ENCODE results near the gene NEURL2. TPM values are rescaled to one million over a fixed set of nuclear protein-coding genes. Genes with fewer than 3 reads are reported as not detected.
"Not testable (repeated sequence)": the region's sequence is repeated elsewhere in the genome, so short reads cannot be mapped to it uniquely, and the experiment has no call there.

NEURL2 gene
- total RNA-seq, 4 donors from 2014 or later: 6.5 to 12.9 (median 9.5) TPM

GRCh38 chr20:45902199-45902701 is 11.2 kb upstream of the NEURL2 start:
- H3K4me3 ChIP-seq (ENCODE audit: low read depth, poor library complexity, severe bottlenecking): no peak overlapping the region
- TF ChIP-seq POLR2A (IDR thresholded peaks at IDR 0.05) (no peak), CTCF (IDR thresholded peaks at IDR 0.05) (no peak)
- WGBS, 2 donors: 90 to 95% methylated on average over 14 of the region's 14 CpGs
- intact Hi-C loops (cut with DNase I; ENCODE audit: low total_unique reads): no loop called here
- DNase-seq (ENCODE audit: low spot score in 2 of 2): no peak

GRCh38 chr20:45901332-45901731 is 10.3 kb upstream of the NEURL2 start:
- H3K4me3 ChIP-seq (ENCODE audit: low read depth, poor library complexity, severe bottlenecking); DNase-seq (ENCODE audit: low spot score in 2 of 2); intact Hi-C loops (cut with DNase I; ENCODE audit: low total_unique reads): not testable (repeated sequence)
- WGBS, 2 donors: 84 to 94% methylated on average over 6 of the region's 6 CpGs

- TF ChIP-seq POLR2A (IDR thresholded peaks at IDR 0.05): no peak
- TF ChIP-seq CTCF (IDR thresholded peaks at IDR 0.05): no peak
- 77 to 86% methylated on average over 13 of the region's 13 CpGs for WGBS, 2 donors
- intact Hi-C loops (cut with DNase I; ENCODE audit: low total_unique reads): no loop called here
Observed at GRCh38 chr20:45899046-45899835, 8.2 kb upstream of the NEURL2 start.

GRCh38 chr20:45898285-45898684 is 7.3 kb upstream of the NEURL2 start:
- no peak for TF ChIP-seq POLR2A (IDR thresholded peaks at IDR 0.05)
- no peak for TF ChIP-seq CTCF (IDR thresholded peaks at IDR 0.05)
- no peak for DNase-seq (ENCODE audit: low spot score in 2 of 2)
- intact Hi-C loops (cut with DNase I; ENCODE audit: low total_unique reads): no loop called here
- no peak overlapping the region for H3K4me3 ChIP-seq (ENCODE audit: low read depth, poor library complexity, severe bottlenecking)
- 86 to 88% methylated on average over 12 of the region's 12 CpGs for WGBS, 2 donors

More at GRCh38 chr20:45899046-45899835, 8.2 kb upstream of the NEURL2 start:
- DNase-seq (ENCODE audit: low spot score in 2 of 2): no peak
- no peak overlapping the region for H3K4me3 ChIP-seq (ENCODE audit: low read depth, poor library complexity, severe bottlenecking)

GRCh38 chr20:45897692-45898091 is 6.7 kb upstream of the NEURL2 start:
- TF ChIP-seq POLR2A (IDR thresholded peaks at IDR 0.05) (no peak), CTCF (IDR thresholded peaks at IDR 0.05) (no peak)
- no peak for DNase-seq (ENCODE audit: low spot score in 2 of 2)
- WGBS, 2 donors: 92 to 93% methylated on average over 7 of the region's 7 CpGs
- intact Hi-C loops (cut with DNase I; ENCODE audit: low total_unique reads): no loop called here
- no peak overlapping the region for H3K4me3 ChIP-seq (ENCODE audit: low read depth, poor library complexity, severe bottlenecking)

- intact Hi-C loops (cut with DNase I; ENCODE audit: low total_unique reads): no loop called here
Observed at GRCh38 chr20:45897289-45897688, 6.3 kb upstream of the NEURL2 start.

More at GRCh38 chr20:45897289-45897688, 6.3 kb upstream of the NEURL2 start:
- H3K4me3 ChIP-seq (ENCODE audit: low read depth, poor library complexity, severe bottlenecking): no peak overlapping the region
- 83 to 87% methylated on average over 2 of the region's 2 CpGs for WGBS, 2 donors
- DNase-seq (ENCODE audit: low spot score in 2 of 2): no peak
- TF ChIP-seq POLR2A (IDR thresholded peaks at IDR 0.05) (no peak), CTCF (IDR thresholded peaks at IDR 0.05) (no peak)

Measured in lower leg skin (tissue), 4 donors.